ENCODE results near the gene MYCBP. TPM values are rescaled to one million over a fixed set of nuclear protein-coding genes. Genes with fewer than 3 reads are reported as not detected.

The MYCBP gene
- total RNA-seq, 4 donors from 2014 or later, result 11.8 to 25.9 (median 14.8) TPM

DNA sequence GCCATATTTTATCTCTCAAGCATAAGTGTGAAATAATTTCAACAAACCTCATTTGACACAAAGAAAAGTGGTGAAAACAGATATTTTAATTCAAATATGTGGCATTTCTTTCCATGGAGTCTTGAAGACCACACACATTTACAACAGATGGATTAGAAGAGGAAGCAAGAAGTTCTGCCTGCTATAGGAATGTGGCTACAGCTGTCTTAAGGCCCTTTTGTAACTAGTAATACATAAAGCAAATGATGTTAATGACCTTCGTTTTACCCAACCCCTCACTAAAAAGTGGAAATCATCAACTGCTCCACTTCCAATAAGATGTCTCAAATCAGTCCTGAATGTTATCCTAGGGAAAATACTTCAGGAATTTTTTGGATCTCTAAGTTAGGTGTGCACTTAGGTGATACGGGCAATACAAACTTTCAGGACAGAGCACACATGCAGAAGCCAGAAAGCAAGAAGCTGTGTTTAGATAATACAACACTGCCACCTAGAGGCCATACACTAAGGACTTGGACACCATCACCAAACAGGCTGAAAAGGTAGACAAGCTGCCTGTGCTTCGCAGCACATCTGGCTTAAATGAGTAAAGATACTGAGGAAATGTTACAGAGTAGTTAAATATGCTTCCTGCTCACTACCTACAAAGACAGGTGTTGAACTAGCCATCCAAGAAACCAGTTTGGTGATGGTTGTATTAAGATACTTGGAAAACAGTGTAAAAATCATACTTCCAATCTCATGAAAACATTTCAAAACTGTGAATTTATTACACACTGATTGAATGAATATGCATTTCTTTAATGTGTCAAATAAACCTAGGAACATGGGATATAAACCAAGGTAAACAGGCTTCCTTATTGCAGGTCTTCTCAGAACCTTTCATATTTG lies 38.0 kb downstream of the MYCBP start:
- peak; percentile 64 to 84 (median 78) for TF ChIP-seq CTCF (IDR thresholded peaks at IDR 0.05)
- TF ChIP-seq POLR2A (IDR thresholded peaks at IDR 0.05), result no peak

GRCh38 chr1:38834221-38834782 lies 38.8 kb downstream of the MYCBP start:
- no peaks in the 10 kb centered on the region for H3K27me3 ChIP-seq
- H3K27ac ChIP-seq, result no peak overlapping the region
- TF ChIP-seq CTCF (IDR thresholded peaks at IDR 0.05), result no peak
- no peak for TF ChIP-seq POLR2A (IDR thresholded peaks at IDR 0.05)
- no peaks in the 10 kb centered on the region for H3K9me3 ChIP-seq
- no peak for DNase-seq
- H3K4me1 ChIP-seq, result no peaks in the 10 kb centered on the region
- no peak overlapping the region for H3K4me3 ChIP-seq
- peaks cover 0 to 17% (median 0%) of the 10 kb centered on the region in 3 donors for H3K36me3 ChIP-seq

More for the DNA sequence above, 38.0 kb downstream of the MYCBP start:
- Histone ChIP-seq H3K4me1 (no peaks in the 10 kb centered on the region), H3K27me3 (no peaks in the 10 kb centered on the region), H3K36me3 (peaks cover 0 to 22% (median 0%) of the 10 kb centered on the region in 3 donors), H3K9me3 (no peaks in the 10 kb centered on the region), H3K27ac (no peak overlapping the region), H3K4me3 (no peak overlapping the region)
- peak in 1 of 3 donors; percentile 55 for DNase-seq

GRCh38 chr1:38833146-38833545 lies 40.0 kb downstream of the MYCBP start:
- DNase-seq, result no peak
- H3K4me3 ChIP-seq, result no peak overlapping the region
- H3K4me1 ChIP-seq, result no peaks in the 10 kb centered on the region
- no peak overlapping the region for H3K27ac ChIP-seq
- H3K27me3 ChIP-seq, result no peaks in the 10 kb centered on the region
- H3K36me3 ChIP-seq, result peaks cover 0 to 5% (median 0%) of the 10 kb centered on the region in 3 donors
- H3K9me3 ChIP-seq, result no peaks in the 10 kb centered on the region
- no peak for TF ChIP-seq POLR2A (IDR thresholded peaks at IDR 0.05)
- TF ChIP-seq CTCF (IDR thresholded peaks at IDR 0.05), result no peak

GRCh38 chr1:38832370-38832734 lies 40.8 kb downstream of the MYCBP start:
- no peaks in the 10 kb centered on the region for H3K27me3 ChIP-seq
- H3K27ac ChIP-seq, result no peak overlapping the region
- H3K9me3 ChIP-seq, result no peaks in the 10 kb centered on the region
- no peaks in the 10 kb centered on the region for H3K4me1 ChIP-seq
- no peak overlapping the region for H3K4me3 ChIP-seq
- no peak for DNase-seq
- H3K36me3 ChIP-seq, result no peaks in the 10 kb centered on the region
- TF ChIP-seq POLR2A (IDR thresholded peaks at IDR 0.05) (no peak), CTCF (IDR thresholded peaks at IDR 0.05) (no peak)

- TF ChIP-seq CTCF (IDR thresholded peaks at IDR 0.05), result no peak
- TF ChIP-seq POLR2A (IDR thresholded peaks at IDR 0.05), result no peak
- Histone ChIP-seq H3K4me1 (no peaks in the 10 kb centered on the region), H3K4me3 (no peak overlapping the region), H3K36me3 (no peaks in the 10 kb centered on the region), H3K27ac (no peak overlapping the region), H3K9me3 (no peaks in the 10 kb centered on the region), H3K27me3 (no peaks in the 10 kb centered on the region)
- DNase-seq, result no peak
These were observed 41.3 kb downstream of the MYCBP start for GRCh38 chr1:38831731-38832369.

All from Peyer's patch (tissue), 4 donors.